NCI-H1436 treated with DMSO at 0.1 percent for 48 hours (cell line): ENCODE results near the gene SLC15A5.
A peak's percentile ranks its signal among the peaks of the same experiment; 100 is the strongest.

Experiments
- DNase-seq: peaks from one replicate; lab custom pipeline; 2025; lab: John Stamatoyannopoulos, UW

SLC15A5 gene

GRCh38 chr12:16277585-16277984 is at the start of gene SLC15A5:
Gene SLC15A5, minus strand, starts transcription at chr12:16277685. Its CDS starts 0 bp downstream, at chr12:16277685.
- DNase-seq = no peak

- no peak for DNase-seq
Measured at GRCh38 chr12:16325426-16325825, 47.9 kb upstream of the SLC15A5 start.

GRCh38 chr12:16324772-16325171 is 47.3 kb upstream of the SLC15A5 start:
- peak; percentile 64 for DNase-seq

- DNase-seq = no peak
Measured at GRCh38 chr12:16324272-16324671, 46.8 kb upstream of the SLC15A5 start.

GRCh38 chr12:16323638-16324037 is 46.2 kb upstream of the SLC15A5 start:
- DNase-seq = no peak

- no peak for DNase-seq
Measured at GRCh38 chr12:16323010-16323409, 45.5 kb upstream of the SLC15A5 start.

GRCh38 chr12:16310934-16311333 is 33.4 kb upstream of the SLC15A5 start:
- no peak for DNase-seq

GRCh38 chr12:16307856-16308475 is 30.5 kb upstream of the SLC15A5 start:
- no peak for DNase-seq

- no peak for DNase-seq
Measured at GRCh38 chr12:16303939-16304338, 26.5 kb upstream of the SLC15A5 start.

- no peak for DNase-seq
Measured at GRCh38 chr12:16300736-16301135, 23.3 kb upstream of the SLC15A5 start.

- DNase-seq = no peak
Measured at GRCh38 chr12:16300122-16300521, 22.6 kb upstream of the SLC15A5 start.

- DNase-seq = no peak
Measured at GRCh38 chr12:16299403-16299802, 21.9 kb upstream of the SLC15A5 start.

GRCh38 chr12:16297521-16297920 is 20.0 kb upstream of the SLC15A5 start:
- DNase-seq = no peak

- DNase-seq = no peak
Measured at GRCh38 chr12:16294376-16294956, 17.0 kb upstream of the SLC15A5 start.

GRCh38 chr12:16291032-16291431 is 13.5 kb upstream of the SLC15A5 start:
- DNase-seq = no peak

GRCh38 chr12:16285586-16285985 is 8.1 kb upstream of the SLC15A5 start:
- no peak for DNase-seq

GRCh38 chr12:16282978-16283377 is 5.5 kb upstream of the SLC15A5 start:
- no peak for DNase-seq

GRCh38 chr12:16282081-16282480 is 4.6 kb upstream of the SLC15A5 start:
- DNase-seq = no peak

GRCh38 chr12:16281157-16281556 is 3.7 kb upstream of the SLC15A5 start:
- no peak for DNase-seq

GRCh38 chr12:16272222-16272621 is 5.3 kb downstream of the SLC15A5 start:
- DNase-seq = no peak

GRCh38 chr12:16271062-16271461 is 6.4 kb downstream of the SLC15A5 start:
- no peak for DNase-seq

- no peak for DNase-seq
Measured at GRCh38 chr12:16269946-16270345, 7.5 kb downstream of the SLC15A5 start.

GRCh38 chr12:16266085-16266484 is 11.4 kb downstream of the SLC15A5 start:
- DNase-seq = no peak

GRCh38 chr12:16261944-16262475 is 15.5 kb downstream of the SLC15A5 start:
- no peak for DNase-seq
